GM12875 (cell line): Measurements from ENCODE around the gene ROR1.

Experiments
- H3K4me3 ChIP-seq: one replicate; pipeline ENCODE4 v1.5.1; 2011; ENCODE audit warnings: low read depth, low read length, control low read depth
- CTCF ChIP-seq: IDR thresholded peaks from 2 replicates; pipeline ENCODE4 v1.5.1; 2011; ENCODE audit warnings: low read depth, mild to moderate bottlenecking, control low read depth, inconsistent platforms, low read length, moderate library complexity, borderline replicate concordance; ENCODE audit not compliant: insufficient read depth

The ROR1 gene

GRCh38 chr1:64136296-64136695 is 362.5 kb downstream of the ROR1 start:
- no peak overlapping the region for H3K4me3 ChIP-seq
- TF ChIP-seq CTCF = no peak

GRCh38 chr1:64136752-64137411 is 363.1 kb downstream of the ROR1 start:
- TF ChIP-seq CTCF = peak; percentile 83
- no peak overlapping the region for H3K4me3 ChIP-seq

GRCh38 chr1:64137412-64137803 is 363.6 kb downstream of the ROR1 start:
- no peak overlapping the region for H3K4me3 ChIP-seq
- TF ChIP-seq CTCF = no peak

GRCh38 chr1:64139877-64140276 is 366.1 kb downstream of the ROR1 start:
- H3K4me3 ChIP-seq = no peak overlapping the region

GRCh38 chr1:64140596-64140995 is 366.8 kb downstream of the ROR1 start:
- H3K4me3 ChIP-seq = no peak overlapping the region
- no peak for TF ChIP-seq CTCF

More at GRCh38 chr1:64139877-64140276, 366.1 kb downstream of the ROR1 start:
- no peak for TF ChIP-seq CTCF

- no peak overlapping the region for H3K4me3 ChIP-seq
- no peak for TF ChIP-seq CTCF
Measured at GRCh38 chr1:64147045-64147724, 373.4 kb downstream of the ROR1 start.

GRCh38 chr1:64147759-64148158 is 373.9 kb downstream of the ROR1 start:
- TF ChIP-seq CTCF = no peak
- no peak overlapping the region for H3K4me3 ChIP-seq
